WI38 (cell line): ENCODE measurements around the gene SEPTIN1.
A peak's percentile ranks its signal among the peaks of the same experiment; 100 is the strongest.

Experiments
- H3K4me3 ChIP-seq: 2 replicates; pipeline ENCODE4 v1.5.1; 2011; ENCODE audit warnings: low read depth, mild to moderate bottlenecking, control low read depth, low read length
- CTCF ChIP-seq: IDR thresholded peaks from 2 replicates; pipeline ENCODE4 v1.5.1; 2012; ENCODE audit warnings: low read depth, mild to moderate bottlenecking, control low read depth, low read length

Gene SEPTIN1

GRCh38 chr16:30382111-30382881, at the start of gene SEPTIN1:
Gene SEPTIN1, minus strand, starts transcription at chr16:30382561. Its CDS starts 19 bp downstream, at chr16:30382542.
- H3K4me3 ChIP-seq = no peak within 1 kb of the TSS
- no peak for TF ChIP-seq CTCF

DNA sequence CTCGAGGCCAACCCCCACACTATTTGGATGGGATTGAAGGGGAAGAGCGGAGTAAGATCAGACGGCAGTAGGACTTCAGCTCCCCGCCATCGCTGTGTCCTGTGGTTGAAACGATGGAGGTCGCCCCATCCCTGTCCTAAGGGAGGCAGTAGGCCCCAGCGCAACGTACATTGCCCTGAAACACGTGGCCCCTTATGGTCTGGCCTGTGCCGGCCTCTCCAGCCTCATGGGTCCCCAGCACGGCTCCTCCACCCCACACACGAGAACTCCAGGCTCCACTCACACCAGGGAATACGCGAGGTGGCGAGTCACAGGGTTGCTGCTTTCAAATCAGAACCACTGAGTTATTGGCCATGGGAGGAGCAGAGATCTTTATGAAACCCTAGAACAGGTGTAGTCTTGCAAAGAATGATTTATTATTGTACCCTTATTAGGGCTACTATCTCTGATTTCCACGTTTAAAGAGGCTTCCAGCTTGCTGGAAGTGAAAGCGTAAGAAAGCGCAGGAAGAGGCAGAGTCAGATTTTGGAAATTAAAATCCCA, 48.1 kb upstream of the SEPTIN1 start:
- H3K4me3 ChIP-seq = peak overlapping the region; percentile 79
- no peak for TF ChIP-seq CTCF

DNA sequence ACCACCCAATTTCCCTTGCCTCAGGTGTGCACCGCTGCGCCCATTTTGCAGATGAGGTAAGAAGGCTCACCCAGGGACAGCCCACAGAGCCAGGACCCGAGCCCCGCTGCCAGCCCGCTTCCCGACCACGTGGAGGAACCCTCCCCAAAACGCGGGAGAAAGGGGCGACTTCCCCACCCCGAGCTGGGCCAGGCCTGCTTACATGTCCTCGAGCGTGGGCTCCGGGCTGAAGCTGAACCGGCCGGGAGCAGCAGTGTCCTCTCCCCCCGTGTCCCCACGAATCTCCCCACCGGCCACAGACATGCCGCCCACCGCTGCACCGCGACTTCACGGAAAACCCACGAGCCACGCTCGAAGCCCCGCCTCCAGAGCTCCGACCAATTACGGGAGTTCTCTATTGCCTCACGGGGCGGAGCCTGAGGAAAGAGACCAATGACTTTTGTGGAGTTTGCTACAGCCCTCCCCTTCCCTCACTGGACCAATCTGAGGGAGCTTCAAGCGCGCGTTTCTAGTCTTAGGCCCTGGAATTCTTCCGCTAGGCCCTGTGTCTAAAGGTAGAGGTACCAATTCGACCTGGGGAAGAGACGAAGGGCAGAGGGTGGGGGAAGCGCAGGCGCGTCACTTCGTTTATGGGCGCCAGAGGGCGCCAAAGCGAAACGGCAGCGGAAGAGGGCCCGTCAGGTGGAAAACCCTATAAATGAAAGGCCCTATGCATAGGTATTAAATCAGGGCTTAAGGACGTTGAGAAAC, 47.5 kb upstream of the SEPTIN1 start, which contains the start of gene DCTPP1:
Gene DCTPP1 (minus strand): TSS at position 353 of the 750 bp plus-strand sequence. CDS start 50 bp downstream, at position 303.
- peak; percentile 19; the same call in 1 of the 2 replicates for TF ChIP-seq CTCF
- H3K4me3 ChIP-seq = peak within 1 kb of the TSS; percentile 79

GRCh38 chr16:30429418-30429677, 47.0 kb upstream of the SEPTIN1 start:
- TF ChIP-seq CTCF = no peak
- H3K4me3 ChIP-seq = peak overlapping the region; percentile 79

DNA sequence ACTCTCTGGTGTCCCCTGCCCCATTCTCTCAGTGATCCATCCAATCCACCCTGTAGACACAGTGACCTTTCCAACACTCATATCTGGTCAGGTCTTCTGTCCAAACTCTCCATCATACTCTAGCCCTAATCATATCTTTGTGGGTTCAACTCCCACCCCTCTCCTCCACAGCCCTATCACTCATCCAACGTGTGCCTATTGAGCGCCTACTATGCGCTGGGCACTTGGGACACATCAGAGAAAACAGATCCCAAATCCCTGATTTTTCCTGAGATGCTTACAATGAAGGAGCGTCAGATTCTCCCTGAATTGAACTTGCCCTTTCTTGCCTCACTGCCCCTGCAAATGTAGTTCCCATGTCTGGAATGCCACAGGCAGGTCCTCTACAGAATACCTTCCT, 45.7 kb upstream of the SEPTIN1 start:
- no peak overlapping the region for H3K4me3 ChIP-seq

GRCh38 chr16:30421010-30421409, 38.6 kb upstream of the SEPTIN1 start:
- TF ChIP-seq CTCF = no peak
- no peak overlapping the region for H3K4me3 ChIP-seq

More for the DNA sequence above, 45.7 kb upstream of the SEPTIN1 start:
- TF ChIP-seq CTCF = no peak
